Measurements from ENCODE around the gene GAK. TPM values are rescaled to one million over a fixed set of nuclear protein-coding genes. Genes with fewer than 3 reads are reported as not detected.

The GAK gene
- total and polyA plus RNA-seq, 2 experiments from 2014 or later, result 87.1 to 88.4 TPM

- Histone ChIP-seq H4K20me1 (ENCODE audit: insufficient read depth, poor library complexity, severe bottlenecking) (no peaks in the 10 kb centered on the region), H3K9me2 (replicated peaks; ENCODE audit: insufficient read depth) (no peaks in the 10 kb centered on the region), H2AFZ (no peak overlapping the region), H3K36me3 (replicated peaks; ENCODE audit: insufficient read depth, low read depth) (no peaks in the 10 kb centered on the region), H3K79me2 (no peaks in the 10 kb centered on the region), H3K4me3 (no peak overlapping the region), H3K9me3 (ENCODE audit: low read depth) (no peaks in the 10 kb centered on the region), H3K4me2 (no peak overlapping the region), H3K27ac (no peak overlapping the region), H3K27me3 (no peaks in the 10 kb centered on the region), H3K4me1 (ENCODE audit: insufficient read depth) (no peaks in the 10 kb centered on the region)
- DNase-seq (ENCODE audit: low spot score), result no peak
- WGBS (ENCODE audit: low lambda C conversion rate, missing lambda C conversion rate), result 97% methylated on average over 28 of the region's 40 CpGs
- TF ChIP-seq CTCF (IDR thresholded peaks at IDR 0.05; ENCODE audit: poor library complexity) (no peak), EZH2 (IDR thresholded peaks at IDR 0.05; ENCODE audit: borderline replicate concordance) (no peak), EZH2phosphoT487 (IDR thresholded peaks at IDR 0.05; ENCODE audit: low read depth, severe bottlenecking, unreplicated experiment) (no peak)
Observed at GRCh38 chr4:893995-894705, 38.0 kb downstream of the GAK start.

GRCh38 chr4:893276-893994, 38.7 kb downstream of the GAK start:
- 97% methylated on average over 41 of the region's 41 CpGs for WGBS (ENCODE audit: low lambda C conversion rate, missing lambda C conversion rate)
- Histone ChIP-seq H3K27me3 (no peaks in the 10 kb centered on the region), H4K20me1 (ENCODE audit: insufficient read depth, poor library complexity, severe bottlenecking) (no peaks in the 10 kb centered on the region), H3K9me2 (replicated peaks; ENCODE audit: insufficient read depth) (no peaks in the 10 kb centered on the region), H3K79me2 (no peaks in the 10 kb centered on the region), H3K4me2 (no peak overlapping the region), H3K9me3 (ENCODE audit: low read depth) (no peaks in the 10 kb centered on the region), H2AFZ (no peak overlapping the region), H3K4me1 (ENCODE audit: insufficient read depth) (no peaks in the 10 kb centered on the region), H3K4me3 (no peak overlapping the region), H3K36me3 (replicated peaks; ENCODE audit: insufficient read depth, low read depth) (no peaks in the 10 kb centered on the region), H3K27ac (no peak overlapping the region)
- TF ChIP-seq EZH2 (IDR thresholded peaks at IDR 0.05; ENCODE audit: borderline replicate concordance) (no peak), EZH2phosphoT487 (IDR thresholded peaks at IDR 0.05; ENCODE audit: low read depth, severe bottlenecking, unreplicated experiment) (no peak), CTCF (IDR thresholded peaks at IDR 0.05; ENCODE audit: poor library complexity) (no peak)
- DNase-seq (ENCODE audit: low spot score), result no peak

- no peaks in the 10 kb centered on the region for H3K36me3 ChIP-seq (replicated peaks; ENCODE audit: insufficient read depth, low read depth)
- 98% methylated on average over 9 of the region's 10 CpGs for WGBS (ENCODE audit: low lambda C conversion rate, missing lambda C conversion rate)
- no peak for TF ChIP-seq EZH2phosphoT487 (IDR thresholded peaks at IDR 0.05; ENCODE audit: low read depth, severe bottlenecking, unreplicated experiment)
- TF ChIP-seq EZH2 (IDR thresholded peaks at IDR 0.05; ENCODE audit: borderline replicate concordance), result no peak
- no peak for TF ChIP-seq CTCF (IDR thresholded peaks at IDR 0.05; ENCODE audit: poor library complexity)
Observed at GRCh38 chr4:892780-893179, 39.3 kb downstream of the GAK start.

More at GRCh38 chr4:892780-893179, 39.3 kb downstream of the GAK start:
- Histone ChIP-seq H3K9me3 (ENCODE audit: low read depth) (no peaks in the 10 kb centered on the region), H3K27ac (no peak overlapping the region), H4K20me1 (ENCODE audit: insufficient read depth, poor library complexity, severe bottlenecking) (no peaks in the 10 kb centered on the region), H3K79me2 (no peaks in the 10 kb centered on the region), H3K4me1 (ENCODE audit: insufficient read depth) (no peaks in the 10 kb centered on the region), H3K4me2 (no peak overlapping the region), H3K4me3 (no peak overlapping the region), H2AFZ (no peak overlapping the region), H3K9me2 (replicated peaks; ENCODE audit: insufficient read depth) (no peaks in the 10 kb centered on the region), H3K27me3 (no peaks in the 10 kb centered on the region)
- DNase-seq (ENCODE audit: low spot score), result no peak

Measured in hepatocyte (in vitro differentiated cells).